DMS153 (cell line): ENCODE measurements around the gene MRI1.
"Not testable (repeated sequence)": the region's sequence is repeated elsewhere in the genome, so short reads cannot be mapped to it uniquely, and the experiment has no call there.

Experiments
- DNase-seq: peaks from one replicate; lab custom pipeline; 2025; lab: John Stamatoyannopoulos, UW

Gene MRI1

DNA sequence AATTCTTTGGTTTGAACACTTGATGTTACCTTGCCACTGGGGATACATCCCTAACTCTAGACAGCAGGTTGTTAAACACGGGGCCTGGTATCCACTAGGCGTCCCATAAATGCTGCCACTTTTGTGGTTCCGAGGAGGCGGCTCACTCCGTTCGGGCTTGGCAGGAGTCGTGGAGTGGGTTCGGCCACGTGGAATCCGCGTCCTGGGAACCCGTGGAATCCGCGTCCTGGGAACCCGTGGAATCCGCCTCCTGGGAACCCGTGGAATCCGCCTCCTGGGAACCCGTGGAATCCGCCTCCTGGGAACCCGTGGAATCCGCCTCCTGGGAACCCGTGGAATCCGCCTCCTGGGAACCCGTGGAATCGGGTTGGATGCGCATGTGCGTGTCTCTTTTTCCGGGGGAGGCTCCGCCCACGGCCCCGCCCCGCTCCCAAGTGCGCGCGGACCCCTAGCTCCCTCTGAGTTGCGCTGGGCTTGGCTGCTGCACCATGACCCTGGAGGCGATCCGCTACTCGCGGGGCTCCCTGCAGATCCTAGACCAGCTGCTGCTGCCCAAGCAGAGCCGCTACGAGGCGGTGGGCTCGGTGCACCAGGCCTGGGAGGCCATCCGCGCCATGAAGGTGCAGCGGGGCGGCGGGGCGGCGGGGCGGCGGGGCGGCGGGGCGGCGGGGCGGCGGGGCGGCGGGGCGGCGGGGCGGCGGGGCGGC, at the start of gene MRI1:
TSS of gene MRI1 (plus strand) at position 422 of the 707 bp plus-strand sequence. CDS start at position 489, 67 bp downstream.
- DNase-seq = peak; percentile 40

DNA sequence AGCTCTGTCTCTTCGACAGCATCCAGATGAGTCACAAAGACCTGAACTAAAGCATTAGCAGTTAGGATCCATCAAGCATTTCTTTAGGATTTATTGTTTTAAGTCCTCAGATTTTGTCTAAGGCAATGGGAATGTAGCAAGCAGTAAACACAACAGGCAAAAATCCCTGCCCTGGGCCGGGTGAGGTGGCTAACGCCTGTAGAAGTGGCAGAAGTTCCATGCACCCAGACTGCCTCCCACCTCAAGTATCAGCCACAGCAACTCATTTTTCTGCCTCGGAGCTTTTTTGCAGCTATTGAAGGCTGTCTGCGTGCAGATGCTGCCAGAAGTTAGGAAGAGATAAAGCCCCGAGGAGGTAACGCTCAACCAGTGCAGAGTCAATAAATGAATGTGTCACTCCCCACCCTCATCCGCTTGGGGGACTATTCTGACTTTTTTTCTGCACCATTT, 47.1 kb upstream of the MRI1 start:
- DNase-seq = no peak

- DNase-seq = peak; percentile 95
Observed at GRCh38 chr19:13718733-13719132, 45.6 kb upstream of the MRI1 start.

GRCh38 chr19:13722146-13722545, 42.2 kb upstream of the MRI1 start:
- DNase-seq = no peak

GRCh38 chr19:13723206-13723605, 41.1 kb upstream of the MRI1 start:
- no peak for DNase-seq

DNA sequence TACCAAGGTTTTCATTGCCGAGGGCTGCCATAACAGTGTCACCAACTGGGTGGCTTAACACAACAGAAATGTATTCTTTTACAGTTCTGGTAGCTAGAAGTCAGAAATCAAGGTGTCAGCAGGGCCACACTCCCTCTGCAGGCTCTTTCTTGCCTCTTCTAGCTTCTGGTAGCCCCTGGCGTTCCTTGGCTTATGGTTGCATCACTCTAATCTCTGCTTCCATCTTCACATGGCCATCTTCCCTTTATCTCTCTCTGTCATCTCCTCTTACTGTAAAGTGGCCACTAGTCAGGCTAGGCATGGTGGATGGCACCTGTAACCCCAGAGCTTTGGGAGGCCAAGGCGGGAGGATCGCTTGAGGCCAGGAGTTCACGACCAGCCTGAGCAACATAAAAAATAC, 38.0 kb upstream of the MRI1 start:
- no peak for DNase-seq

- DNase-seq = no peak
Observed at GRCh38 chr19:13727798-13728197, 36.5 kb upstream of the MRI1 start.

DNA sequence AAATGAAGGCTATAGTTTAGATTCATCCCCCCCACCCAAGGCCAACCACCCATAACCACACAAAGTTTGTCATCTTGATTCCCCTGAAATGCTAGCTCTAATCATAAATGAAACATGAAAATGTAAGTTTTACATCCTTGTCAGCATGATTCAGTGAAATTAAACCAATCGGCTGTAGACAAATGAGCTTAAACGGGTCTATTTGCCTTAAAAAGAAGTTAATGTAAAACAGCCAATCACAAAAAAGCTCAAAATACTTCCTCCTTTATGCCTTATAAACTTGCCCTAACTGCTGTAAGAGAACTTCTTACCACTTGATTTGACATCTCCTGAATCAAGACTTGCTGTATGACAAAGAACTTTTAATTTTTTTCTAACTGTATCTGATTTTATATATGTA, 34.5 kb upstream of the MRI1 start:
- no peak for DNase-seq

GRCh38 chr19:13731147-13731964, 33.0 kb upstream of the MRI1 start:
- DNase-seq = peak; percentile 96

DNA sequence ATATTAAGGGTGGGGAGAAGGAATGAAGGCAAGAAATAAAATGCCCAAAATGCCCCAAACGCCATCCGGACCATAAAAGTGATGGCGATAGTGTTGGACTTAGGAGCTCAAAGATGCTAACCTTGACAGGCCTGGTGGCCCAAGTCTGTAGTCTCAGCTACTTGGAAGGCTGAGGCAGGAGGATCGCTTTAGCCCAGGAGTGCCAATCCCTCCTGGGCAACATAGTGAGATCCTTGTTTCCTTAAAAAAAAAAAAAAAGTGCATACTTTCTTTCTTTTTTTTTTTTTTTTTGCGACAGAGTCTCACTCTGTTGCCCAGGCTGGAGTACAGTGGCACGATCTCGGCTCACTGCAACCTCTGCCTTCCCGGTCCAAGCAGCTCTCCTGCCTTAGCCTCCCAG, 32.0 kb upstream of the MRI1 start:
- no peak for DNase-seq

DNA sequence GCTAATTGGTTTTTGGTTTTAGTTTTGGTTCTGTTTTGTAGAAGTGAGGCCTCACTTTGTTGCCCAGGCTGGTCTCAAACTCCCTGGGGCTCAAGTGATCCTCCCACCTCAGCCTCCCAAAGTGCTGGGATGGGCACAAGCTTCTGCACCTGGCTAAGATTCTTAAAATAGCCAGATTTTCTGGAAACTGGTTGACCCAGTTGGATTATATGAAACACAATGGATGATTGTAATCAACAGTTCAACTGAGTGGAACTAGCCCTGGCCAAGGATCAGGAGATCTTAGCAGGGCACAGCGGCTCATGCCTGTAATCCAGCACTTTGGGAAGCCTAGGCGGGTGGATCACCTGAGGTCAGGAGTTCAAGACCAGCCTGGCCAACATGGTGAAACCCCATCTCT, 29.6 kb upstream of the MRI1 start:
- no peak for DNase-seq

- DNase-seq = no peak
Observed at GRCh38 chr19:13738073-13738472, 26.2 kb upstream of the MRI1 start.

DNA sequence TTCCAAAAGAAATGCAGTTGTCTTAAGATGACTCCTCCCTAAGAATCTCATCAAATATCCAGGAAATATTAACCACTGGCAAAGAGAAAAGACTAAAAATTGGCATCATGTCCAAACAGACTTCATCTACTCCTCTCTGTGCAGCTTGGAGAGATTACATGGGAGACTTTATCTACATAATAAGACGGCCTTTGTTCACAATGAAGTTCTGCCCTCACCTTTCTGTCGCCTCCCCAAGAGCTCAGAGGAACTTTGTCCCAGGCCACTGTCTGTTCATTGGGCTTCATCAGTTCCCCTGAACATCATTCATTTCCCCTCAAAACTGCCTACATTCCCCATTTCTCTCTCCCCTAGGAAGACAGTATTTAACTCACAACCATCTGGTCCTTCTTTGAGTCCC, 22.4 kb upstream of the MRI1 start:
- DNase-seq = no peak

DNA sequence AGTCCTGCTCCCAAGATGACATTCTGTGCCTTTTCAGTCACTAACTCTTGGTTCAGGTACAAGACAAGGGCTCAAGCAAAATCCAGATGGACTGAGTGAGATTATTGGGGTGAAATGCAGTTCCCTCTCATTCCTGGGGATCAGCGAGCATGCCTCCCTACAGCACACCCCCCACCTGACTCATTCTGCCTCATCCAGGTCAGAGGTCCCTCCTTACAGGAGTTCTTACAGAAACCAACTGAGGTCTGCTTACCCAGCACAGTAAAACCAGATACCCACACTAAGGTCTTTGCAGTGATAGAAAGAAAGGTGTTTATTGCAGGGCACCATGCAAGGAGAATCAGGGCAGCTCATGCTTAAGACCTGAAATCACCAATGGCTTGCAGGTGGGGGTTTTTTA, 21.6 kb upstream of the MRI1 start:
- no peak for DNase-seq

DNA sequence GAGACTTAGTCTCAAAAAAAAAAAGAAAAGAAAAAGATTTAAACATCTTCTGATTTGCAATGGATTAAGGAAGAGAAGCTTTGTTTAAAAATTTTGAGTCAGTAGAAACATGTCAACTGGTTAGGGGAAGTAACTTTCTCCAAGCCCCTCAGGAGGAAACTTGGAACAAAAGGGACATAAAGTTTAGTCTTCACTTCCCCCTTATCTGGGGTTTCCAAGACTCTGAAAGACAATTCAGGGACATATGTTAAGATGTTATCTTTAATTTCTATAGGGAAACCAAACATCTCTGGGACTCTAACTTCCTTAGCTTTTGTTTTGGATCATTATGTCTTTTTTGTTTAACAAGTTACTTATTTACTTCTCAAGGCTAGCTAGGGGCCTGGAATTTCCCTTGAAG, 20.1 kb upstream of the MRI1 start:
- DNase-seq = no peak

- DNase-seq = no peak
Observed at GRCh38 chr19:13747098-13747453, 17.2 kb upstream of the MRI1 start.

DNA sequence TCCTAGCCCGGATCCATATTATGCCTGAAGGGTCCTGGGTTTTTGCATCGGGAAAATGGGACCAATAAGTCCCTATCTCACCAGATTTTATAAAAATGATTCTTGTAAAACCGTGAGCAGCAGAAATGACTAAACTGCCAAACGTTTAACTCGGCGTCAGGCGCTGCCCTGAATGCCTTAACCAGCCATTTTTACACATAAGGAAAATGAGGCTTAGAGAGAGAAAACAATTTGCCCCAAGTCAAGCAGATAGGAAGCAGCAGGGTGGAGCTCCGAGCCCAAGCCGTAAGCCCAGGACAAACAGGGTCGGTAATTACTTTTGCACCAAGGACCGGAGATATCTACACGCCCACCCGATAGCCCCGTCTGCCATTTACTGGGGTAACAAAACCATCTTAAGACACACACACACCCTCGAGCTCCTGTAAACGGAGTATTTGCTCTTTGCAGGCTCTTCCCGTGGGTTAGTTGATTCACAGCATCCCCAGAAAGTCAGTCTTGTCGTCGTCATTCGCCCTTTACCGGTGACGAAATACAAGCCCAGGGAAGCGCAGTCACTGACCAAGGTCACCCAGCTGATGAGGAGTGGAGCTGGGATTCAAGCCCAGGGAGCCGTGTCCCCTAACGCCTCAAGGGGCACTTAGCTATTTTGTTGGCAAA, 16.0 kb upstream of the MRI1 start:
- DNase-seq = no peak

- no peak for DNase-seq
Observed at GRCh38 chr19:13751436-13751835, 12.9 kb upstream of the MRI1 start.

- DNase-seq = not testable (repeated sequence)
Observed at GRCh38 chr19:13753622-13754021, 10.7 kb upstream of the MRI1 start.

DNA sequence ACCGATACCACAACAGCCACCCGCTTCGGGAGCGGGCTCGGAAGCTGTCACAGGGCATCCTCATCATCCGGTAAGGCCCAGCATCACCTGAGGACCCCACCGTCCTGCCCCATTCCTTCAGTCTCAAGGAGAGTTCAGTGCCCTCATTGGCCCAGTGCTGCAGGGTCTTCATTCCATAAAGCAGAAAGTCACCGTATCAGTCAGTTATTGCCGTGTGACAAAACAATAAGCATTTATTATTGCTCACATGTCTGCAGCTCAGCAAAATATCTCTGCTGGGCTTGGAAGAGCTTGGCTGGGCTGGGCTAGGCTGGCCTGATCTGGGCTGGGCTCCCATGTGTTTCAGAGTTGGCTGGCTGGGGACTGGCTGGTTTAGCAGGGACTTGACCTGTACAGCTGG, 8.1 kb upstream of the MRI1 start:
- DNase-seq = no peak

- no peak for DNase-seq
Observed at GRCh38 chr19:13757805-13758772, 6.2 kb upstream of the MRI1 start.

DNA sequence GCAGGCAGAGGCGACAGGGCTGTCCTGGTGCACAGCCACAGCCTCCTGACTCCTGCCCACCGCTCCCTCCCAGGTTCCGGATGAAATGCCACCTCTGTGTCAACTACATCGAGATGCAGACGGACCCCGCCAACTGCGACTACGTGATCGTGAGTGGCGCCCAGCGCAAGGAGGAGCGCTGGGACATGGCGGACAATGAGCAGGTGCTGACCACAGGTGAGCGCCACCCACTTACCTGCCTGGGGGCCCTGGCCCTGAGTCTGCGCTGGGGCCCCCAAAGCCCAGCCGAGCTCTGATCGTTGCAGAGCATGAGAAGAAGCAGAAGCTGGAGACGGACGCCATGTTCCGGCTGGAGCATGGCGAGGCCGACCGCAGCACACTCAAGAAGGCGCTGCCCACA, 5.5 kb upstream of the MRI1 start:
- no peak for DNase-seq
